ENCODE results near the gene SH3RF3.

DNA sequence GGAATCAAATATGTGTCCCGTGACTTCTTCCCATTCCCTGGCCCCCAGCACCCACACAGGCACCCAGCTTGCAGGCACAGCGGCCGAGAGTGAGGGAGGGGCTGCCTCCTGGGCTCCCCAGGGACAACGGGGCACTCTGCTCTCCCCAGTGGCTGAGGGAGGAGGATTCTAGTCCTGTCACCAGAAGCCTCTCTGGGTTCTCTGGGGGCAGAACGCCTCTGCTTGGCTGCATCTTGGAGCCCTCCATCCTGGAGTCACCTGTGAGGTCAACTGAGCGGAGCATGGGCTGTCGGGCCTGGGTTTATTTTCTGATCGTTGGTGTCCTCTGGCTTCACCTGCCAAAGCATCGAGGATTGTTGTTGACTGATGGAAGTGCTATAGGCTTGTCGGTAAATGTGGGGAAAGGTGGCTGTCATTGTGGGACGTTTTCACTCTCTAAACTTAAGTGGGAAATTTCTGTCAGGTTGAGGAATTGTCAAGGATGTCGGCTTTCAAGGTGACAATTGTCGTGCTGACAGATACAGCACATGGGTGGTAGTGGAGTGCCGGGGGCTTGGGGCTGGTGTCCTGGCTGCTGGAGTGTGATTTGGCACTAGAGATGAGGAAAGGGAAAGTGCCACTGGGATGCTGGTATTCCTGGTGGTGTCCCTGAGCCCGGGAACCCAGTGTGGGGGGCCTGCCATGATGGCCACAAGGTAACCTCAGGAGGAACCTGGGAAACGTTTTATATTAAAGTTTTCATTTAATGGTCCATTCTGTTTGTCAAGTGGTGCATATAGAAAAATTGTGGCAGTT is 13.6 kb downstream of the SH3RF3 start:
- TF ChIP-seq, protein P1, sequence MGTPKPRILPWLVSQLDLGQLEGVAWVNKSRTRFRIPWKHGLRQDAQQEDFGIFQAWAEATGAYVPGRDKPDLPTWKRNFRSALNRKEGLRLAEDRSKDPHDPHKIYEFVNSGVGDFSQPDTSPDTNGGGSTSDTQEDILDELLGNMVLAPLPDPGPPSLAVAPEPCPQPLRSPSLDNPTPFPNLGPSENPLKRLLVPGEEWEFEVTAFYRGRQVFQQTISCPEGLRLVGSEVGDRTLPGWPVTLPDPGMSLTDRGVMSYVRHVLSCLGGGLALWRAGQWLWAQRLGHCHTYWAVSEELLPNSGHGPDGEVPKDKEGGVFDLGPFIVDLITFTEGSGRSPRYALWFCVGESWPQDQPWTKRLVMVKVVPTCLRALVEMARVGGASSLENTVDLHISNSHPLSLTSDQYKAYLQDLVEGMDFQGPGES (IDR thresholded peaks at IDR 0.05; ENCODE audit: low read depth, low read length): no peak
- TF ChIP-seq, protein P2, sequence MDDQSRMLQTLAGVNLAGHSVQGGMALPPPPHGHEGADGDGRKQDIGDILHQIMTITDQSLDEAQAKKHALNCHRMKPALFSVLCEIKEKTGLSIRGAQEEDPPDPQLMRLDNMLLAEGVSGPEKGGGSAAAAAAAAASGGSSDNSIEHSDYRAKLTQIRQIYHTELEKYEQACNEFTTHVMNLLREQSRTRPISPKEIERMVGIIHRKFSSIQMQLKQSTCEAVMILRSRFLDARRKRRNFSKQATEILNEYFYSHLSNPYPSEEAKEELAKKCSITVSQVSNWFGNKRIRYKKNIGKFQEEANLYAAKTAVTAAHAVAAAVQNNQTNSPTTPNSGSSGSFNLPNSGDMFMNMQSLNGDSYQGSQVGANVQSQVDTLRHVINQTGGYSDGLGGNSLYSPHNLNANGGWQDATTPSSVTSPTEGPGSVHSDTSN (IDR thresholded peaks at IDR 0.05): no peak
- TF ChIP-seq, protein P3, sequence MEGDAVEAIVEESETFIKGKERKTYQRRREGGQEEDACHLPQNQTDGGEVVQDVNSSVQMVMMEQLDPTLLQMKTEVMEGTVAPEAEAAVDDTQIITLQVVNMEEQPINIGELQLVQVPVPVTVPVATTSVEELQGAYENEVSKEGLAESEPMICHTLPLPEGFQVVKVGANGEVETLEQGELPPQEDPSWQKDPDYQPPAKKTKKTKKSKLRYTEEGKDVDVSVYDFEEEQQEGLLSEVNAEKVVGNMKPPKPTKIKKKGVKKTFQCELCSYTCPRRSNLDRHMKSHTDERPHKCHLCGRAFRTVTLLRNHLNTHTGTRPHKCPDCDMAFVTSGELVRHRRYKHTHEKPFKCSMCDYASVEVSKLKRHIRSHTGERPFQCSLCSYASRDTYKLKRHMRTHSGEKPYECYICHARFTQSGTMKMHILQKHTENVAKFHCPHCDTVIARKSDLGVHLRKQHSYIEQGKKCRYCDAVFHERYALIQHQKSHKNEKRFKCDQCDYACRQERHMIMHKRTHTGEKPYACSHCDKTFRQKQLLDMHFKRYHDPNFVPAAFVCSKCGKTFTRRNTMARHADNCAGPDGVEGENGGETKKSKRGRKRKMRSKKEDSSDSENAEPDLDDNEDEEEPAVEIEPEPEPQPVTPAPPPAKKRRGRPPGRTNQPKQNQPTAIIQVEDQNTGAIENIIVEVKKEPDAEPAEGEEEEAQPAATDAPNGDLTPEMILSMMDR (IDR thresholded peaks at IDR 0.05): no peak
- no peak for TF ChIP-seq POLR2AphosphoS5 (IDR thresholded peaks at IDR 0.05; ENCODE audit: low read depth, low read length)
- TF ChIP-seq YY1 (IDR thresholded peaks at IDR 0.05; ENCODE audit: low read depth): no peak
- no peak for TF ChIP-seq SMC3 (IDR thresholded peaks at IDR 0.05; ENCODE audit: low read depth, low read length)
- TF ChIP-seq, protein P4, sequence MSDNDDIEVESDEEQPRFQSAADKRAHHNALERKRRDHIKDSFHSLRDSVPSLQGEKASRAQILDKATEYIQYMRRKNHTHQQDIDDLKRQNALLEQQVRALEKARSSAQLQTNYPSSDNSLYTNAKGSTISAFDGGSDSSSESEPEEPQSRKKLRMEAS (IDR thresholded peaks at IDR 0.05; ENCODE audit: low read depth): no peak
- no peak for TF ChIP-seq FOXM1 (IDR thresholded peaks at IDR 0.05; ENCODE audit: low read depth)
- no peak for TF ChIP-seq RFX5 (IDR thresholded peaks at IDR 0.05; ENCODE audit: low read length)
- no peak for TF ChIP-seq FOSL2 (IDR thresholded peaks at IDR 0.05; ENCODE audit: borderline replicate concordance, low read depth)

Measured in SK-N-SH (cell line).